Raji (cell line): ENCODE data around the gene MTRF1L.
A peak's percentile ranks its signal among the peaks of the same experiment; 100 is the strongest.

ENCODE experiments used
- POLR2A ChIP-seq: IDR thresholded peaks from 2 replicates; pipeline ENCODE4 v1.6.1; 2011; ENCODE audit warnings: low read depth, low read length, control low read depth; ENCODE audit not compliant: insufficient read depth

The MTRF1L gene, protein sequence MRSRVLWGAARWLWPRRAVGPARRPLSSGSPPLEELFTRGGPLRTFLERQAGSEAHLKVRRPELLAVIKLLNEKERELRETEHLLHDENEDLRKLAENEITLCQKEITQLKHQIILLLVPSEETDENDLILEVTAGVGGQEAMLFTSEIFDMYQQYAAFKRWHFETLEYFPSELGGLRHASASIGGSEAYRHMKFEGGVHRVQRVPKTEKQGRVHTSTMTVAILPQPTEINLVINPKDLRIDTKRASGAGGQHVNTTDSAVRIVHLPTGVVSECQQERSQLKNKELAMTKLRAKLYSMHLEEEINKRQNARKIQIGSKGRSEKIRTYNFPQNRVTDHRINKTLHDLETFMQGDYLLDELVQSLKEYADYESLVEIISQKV

DNA sequence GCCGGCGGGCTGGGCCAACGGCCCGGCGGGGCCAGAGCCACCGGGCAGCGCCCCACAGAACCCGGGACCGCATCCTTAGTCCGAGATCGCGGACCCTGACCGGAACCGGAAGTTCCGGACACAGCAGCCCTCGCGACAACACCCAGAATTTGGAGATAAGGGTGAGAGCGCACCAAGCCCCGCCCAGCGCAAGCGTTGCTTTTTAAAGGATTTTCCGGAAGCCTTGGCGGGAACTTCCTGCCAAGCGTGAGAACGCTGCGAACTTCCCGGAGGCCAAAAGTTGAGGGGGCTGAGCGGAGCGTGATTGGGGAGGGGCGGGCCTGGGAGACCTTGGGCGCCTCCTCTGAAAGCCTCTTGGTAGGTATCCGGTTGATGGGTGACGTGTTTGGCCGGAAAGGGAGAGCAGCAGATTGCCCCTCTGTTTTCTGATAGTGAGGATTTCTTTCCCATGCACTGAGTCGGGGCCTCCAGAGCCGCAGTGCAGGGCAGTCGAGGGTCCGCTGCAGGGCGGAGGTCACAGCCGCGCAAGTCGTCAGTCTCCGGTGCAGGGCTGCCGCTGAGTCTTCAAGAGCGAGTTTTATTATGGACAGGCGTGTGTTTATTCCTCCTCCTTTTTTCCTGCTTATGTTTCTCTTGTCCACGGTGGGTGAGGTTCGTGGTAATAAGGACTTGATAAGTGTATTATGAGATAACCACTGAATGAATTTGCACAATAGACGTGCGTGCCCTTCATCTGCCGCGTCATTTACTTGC is at the start of gene MTRF1L:
Gene MTRF1L, minus strand, starts transcription at position 97 of the 753 bp plus-strand sequence. Its CDS starts 24 bp downstream, at position 73.
- TF ChIP-seq POLR2A: peak; percentile 64; the same call in 1 of the 2 replicates

DNA sequence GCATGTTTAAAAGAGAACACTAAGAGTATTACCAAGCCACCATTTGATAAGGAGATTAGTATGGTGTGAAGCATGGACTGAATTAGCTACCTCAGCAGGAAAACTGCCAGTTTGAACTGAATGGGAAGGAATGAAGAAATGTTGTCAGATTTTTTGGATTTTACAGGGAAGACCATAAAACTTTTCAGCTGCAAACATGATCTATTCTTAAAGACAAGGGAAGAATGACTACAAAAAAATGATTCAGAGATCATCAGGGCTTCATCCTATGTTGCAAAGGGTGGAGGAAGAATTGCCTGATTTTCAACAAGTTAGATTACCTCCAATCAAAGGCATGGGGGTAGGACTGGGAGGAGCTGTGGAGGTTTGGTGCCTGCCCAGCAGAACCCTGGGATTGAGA is 49.3 kb upstream of the MTRF1L start:
- TF ChIP-seq POLR2A: no peak

DNA sequence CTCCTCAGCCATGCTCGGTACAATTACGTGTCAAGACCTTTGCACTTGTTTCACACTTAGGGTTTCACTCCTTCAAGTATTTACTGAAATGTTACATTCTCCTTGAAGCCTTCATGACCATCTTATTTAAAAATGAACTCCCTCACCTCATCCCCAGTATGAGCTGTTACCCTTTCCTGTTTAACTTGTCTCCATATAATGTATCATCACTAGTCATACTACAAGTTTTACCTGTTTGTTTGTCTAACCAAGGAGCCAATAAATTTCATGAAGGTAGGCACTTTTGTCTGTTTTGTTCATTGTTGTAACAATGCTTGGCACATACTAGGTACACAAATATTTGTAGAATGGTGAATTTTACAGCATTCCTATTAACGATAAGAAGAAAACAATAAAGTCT is 46.1 kb upstream of the MTRF1L start:
- TF ChIP-seq POLR2A: no peak

DNA sequence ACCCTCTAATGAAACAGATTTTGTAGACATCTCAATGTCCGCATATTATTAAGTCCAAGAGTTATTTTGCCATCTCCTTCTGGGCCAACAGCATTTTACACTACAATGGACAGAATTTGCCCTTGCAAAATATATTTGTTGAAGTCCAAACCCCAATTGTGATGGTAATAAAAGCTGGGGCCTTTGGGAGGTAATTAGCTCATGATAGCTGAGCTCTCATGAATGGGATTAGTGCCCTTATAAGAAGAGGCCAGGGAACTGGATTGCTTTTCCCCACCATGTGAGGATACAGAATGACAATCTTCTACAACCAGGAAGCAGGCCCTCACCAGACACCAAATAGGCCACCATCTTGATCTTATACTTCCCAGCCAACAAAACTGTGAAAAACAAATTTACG is 44.9 kb upstream of the MTRF1L start:
- TF ChIP-seq POLR2A: no peak

DNA sequence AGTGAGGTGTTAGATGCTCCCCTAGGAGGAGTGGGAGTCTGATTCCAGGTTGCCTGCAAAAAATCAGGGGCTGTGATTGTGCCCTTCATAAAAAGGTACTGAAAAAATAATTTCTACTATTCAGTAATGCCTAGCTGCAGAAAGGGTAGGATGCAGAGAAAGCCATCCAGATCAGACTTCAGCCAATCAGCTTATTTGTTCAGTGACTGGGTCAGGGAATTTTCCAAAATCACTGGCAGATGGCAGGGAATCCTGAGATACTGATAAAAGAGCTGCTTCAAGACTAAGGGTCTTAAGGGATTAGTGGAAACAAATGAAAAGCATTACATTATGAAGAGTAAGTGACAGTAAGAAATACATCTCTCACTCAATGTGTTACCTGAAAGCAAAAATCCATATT is 42.8 kb upstream of the MTRF1L start:
- TF ChIP-seq POLR2A: no peak

DNA sequence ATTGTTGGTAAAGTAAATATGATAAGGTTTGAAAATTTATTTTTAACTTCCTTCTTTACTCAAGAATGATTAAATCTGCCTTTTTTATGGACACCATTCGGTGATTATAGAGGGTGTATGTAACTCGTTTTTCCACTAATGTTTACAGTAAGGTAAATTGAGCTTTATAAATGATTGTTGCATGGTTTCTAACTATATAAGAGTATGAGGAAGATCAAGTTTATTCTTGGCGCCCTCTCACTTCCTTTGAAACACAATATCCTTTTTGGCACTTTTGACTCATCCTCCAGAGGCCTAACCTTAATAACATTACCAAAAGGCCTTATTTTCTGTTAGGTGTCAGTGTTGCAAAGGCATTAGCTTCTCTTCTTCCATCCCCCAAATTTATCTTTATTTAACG is 41.8 kb upstream of the MTRF1L start:
- TF ChIP-seq POLR2A: no peak

DNA sequence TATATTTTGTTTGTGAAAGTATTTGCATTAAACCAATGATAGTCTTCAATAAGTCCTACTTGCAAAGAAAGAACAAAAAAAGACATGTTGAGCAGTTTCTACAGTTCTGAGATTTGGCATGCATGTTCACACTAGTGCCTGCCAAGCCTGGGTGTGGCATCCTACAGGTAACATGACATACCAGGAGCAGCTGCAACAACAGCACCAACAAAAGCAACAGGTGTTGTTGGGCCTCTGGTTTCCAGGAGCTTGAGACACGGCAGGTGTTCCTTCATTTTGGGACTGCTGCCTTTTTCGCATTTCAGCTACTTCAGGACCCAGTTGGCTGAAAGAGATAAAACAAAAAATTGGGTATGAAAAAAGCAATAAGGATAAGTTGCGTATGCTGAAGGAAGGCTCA is 41.2 kb upstream of the MTRF1L start:
- TF ChIP-seq POLR2A: no peak

DNA sequence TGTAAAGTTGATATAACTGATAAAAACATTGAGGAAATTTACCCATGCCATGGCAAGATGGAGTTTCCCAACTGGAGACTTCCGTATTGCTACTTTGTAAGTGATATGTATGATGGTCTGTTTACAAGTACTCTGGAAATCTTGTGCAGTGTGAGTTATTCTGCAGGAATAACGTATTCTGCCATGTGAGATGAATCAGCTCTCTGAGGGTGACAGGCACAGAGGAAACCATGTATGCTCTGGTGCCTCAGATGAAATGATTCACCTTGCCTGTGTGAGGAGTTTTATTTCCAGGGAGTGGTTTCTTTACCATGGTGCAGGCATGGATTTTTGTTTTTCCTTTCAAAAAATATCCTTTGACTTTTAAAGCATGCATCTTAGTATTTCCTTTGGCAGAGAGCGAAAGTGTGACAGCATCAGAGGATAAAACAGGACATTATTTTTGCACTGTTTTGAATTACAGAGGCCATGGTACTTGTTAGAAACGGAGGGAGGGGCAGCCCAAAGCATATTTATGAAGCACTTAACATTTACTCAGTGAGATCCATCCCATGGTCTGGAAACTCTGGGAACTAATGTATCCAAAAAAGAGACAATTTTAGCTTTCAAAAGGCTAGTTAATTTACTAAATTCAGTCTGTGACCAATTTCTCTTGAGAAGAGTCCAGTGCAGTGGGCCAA is 36.0 kb upstream of the MTRF1L start:
- no peak for TF ChIP-seq POLR2A

DNA sequence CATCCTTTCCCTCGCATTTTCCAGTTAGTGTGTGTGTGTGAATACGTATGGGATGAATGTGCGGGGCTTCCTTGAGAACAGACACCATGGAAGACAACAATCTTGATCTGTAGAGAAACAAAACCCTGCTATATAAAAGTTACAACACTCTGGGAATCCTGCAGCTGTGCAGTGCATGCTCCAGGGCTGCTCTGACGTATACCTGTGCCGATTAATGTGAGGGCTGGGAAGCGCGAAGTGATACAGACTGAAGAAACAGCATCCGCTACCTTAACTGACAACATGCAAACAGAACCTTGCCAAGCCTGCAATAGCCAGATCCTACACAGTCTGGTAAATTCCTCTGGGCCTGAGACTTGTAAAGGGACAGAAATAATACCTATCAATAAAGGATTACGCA is 31.6 kb upstream of the MTRF1L start:
- no peak for TF ChIP-seq POLR2A

DNA sequence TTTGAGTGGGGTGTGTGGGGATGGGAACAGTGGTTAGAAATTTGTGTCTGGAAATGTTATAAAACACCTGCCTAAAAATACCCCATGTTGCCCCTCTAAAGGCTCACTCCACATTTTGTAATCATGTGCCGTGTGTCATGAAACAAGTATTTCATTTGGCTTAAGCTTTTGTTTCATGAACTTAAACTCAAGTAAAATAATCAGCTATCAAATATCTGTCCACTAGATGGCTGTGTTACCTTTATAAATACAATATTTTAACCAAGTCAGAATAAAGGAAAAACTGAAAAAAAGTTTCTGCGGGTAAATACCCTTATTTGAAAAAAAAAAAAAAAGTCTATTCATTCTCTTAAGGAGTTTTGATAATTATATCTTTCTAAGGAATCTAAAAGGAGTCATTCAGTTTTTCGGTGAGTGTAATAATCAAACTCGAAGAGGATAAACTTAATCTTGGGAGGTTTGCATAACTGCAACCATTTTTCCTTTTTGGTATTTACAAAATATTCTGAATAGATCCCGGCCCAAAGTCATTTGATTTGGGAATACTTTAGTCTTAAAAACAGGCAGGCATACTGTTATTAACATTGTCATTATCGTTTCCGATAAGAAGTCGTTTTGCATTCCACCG is 29.9 kb upstream of the MTRF1L start:
- no peak for TF ChIP-seq POLR2A

DNA sequence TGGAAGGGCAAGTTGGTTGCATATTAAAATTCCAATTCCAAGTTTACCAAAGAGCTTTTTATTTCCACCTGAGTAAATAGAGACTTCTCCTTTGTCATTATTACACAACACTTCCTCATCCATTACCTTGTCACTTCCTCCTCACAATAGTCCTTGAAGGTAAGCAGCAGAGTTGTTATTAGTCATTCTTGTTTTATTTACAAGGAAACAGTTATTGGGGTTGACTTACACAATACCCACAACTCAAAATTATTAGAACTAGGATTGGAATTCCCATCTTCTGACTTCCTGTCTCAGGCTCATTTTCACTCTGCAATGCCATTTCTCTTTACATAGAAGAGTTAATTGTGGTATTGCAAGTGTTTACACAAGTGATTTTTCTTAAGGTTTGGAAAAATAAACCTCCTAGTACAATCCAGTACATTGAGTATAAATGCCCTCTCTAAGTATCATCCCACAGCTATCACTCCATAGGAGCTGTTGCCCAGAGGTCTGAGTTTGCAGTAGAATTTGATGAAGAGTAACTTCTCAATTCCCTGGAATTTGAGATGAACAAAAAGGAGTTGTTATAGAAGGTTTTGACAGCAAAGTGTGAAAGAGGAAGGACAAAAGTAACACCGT is 28.9 kb upstream of the MTRF1L start:
- TF ChIP-seq POLR2A: no peak

DNA sequence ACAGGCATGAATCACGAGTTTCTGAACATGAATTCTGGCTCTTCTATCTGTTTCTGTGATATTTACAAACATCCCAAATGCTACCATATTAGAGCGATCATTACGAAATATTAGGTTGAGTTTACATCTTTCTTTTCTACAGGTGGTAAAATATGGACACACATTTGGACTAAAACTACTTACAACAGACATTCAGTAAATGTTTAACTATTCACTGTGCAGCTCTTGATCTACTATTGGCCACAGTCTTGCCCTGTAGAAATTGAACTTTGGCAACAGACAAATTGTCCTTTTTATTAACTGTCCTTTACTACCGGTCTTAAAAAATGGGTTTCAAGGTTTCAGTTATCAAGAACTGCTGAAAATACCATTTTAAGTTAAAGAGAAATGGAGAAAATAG is 26.5 kb upstream of the MTRF1L start:
- TF ChIP-seq POLR2A: no peak

DNA sequence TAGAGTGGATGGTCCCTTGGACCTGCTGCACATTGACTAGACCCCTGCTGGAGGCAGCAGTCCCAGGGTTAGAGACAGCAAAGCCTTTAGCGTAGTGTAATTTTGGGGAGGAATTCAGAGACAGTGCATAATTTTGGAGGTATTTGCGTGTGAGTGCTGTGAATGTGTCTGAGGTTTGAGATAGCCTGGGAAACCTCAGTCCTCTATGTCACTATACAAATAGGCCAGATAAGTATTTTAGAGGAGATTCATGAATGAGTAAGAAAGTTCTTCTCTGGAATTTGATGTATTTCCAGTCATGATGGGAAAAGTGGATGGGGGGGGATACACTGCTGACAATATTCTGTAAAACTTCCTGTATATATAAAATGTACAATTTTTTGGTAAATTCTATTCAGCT is 25.8 kb upstream of the MTRF1L start:
- TF ChIP-seq POLR2A: no peak

DNA sequence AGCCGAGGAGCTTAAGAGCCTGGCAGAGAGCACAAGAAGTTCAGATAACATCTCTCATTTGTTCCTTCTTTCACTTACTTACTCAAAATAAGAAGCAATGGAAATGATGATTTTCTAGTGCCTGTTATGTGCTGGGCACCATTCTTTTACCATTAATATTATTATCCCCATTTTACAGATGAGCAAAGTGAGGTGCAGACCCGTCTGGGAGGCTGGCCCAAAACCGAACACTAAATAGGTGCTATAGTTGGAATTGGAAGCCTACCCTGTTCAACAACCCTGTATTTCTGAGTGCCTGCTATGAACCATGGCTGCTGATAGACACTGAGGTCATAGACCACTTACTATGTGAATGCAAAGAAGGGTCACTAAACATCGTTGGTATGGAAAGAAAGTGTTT is 25.0 kb upstream of the MTRF1L start:
- no peak for TF ChIP-seq POLR2A

DNA sequence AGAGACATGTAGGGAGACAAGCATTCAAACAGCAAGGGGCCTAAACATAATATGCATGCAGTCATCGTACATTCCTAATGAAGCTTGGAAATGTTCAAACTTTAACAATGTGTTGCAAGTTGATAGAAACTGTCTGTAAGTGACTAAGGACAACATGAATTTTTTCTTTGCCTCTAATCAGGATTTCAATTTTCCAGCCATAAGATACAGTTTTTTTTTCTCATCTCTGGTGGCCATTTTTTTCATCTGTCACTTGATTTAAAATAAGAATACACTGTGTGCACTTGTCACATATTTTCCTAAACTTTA is 22.2 kb upstream of the MTRF1L start:
- TF ChIP-seq POLR2A: no peak

DNA sequence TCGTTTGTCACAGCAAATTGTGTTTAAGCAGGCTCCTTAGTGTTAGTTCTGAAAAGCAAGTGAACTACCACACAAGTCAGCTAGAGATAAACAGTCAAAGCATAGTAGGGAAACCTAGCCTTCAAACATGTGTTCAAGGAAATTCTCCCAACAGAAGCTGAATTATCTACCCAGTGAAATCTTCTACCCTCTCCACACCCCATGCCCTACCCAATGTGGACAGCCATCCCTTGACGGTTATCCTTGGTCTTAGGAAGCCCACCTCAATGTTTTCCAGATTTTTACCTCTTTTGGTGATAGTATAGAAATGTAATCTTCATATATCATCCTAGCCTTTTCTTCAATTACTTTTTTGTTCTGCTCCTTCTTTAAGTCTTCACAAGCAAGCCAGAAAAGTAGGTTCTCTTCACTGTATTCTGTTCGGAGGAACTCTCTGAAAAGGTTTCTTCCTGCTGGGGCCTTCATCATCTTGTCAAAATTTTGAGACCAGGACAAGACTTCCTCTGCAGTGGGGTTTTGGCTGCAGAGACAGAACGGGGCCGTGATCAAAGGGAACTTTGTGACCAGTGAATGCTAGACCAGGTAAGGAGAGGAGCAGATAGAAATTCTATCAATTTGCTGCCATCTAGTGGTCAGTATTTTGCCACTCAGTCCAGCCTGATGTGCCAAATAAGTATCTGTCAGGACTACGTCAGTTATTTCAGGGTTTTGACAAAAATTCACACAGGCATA is 21.6 kb upstream of the MTRF1L start:
- no peak for TF ChIP-seq POLR2A
